CD1c-positive myeloid dendritic cell (primary cell): Measurements from ENCODE around the gene TMEFF2.

Experiments used
- DNase-seq: peaks from one replicate; pipeline ENCODE4 v3.0.0-alpha.2; 2016; ENCODE audit errors: extremely low spot score

The TMEFF2 gene

DNA sequence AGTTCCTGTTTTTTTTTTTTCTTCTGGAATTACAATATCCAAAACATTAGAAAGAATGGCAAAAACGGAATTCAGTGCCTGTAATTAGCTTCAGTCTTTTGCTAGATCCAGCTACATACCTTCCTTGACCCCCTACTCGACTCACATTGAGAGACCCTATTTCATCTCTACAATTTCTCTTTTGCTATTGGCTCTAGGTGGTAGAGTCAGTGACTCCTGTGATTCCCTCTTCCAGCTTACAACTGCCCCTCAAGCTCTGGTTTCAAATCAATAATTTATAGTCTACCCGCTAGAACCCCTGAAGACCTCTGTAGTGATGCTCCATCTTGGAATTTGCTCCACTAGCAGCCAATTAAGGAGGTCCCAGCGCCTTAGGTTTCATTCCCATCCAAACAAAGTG is 125.8 kb downstream of the TMEFF2 start:
- no peak for DNase-seq

DNA sequence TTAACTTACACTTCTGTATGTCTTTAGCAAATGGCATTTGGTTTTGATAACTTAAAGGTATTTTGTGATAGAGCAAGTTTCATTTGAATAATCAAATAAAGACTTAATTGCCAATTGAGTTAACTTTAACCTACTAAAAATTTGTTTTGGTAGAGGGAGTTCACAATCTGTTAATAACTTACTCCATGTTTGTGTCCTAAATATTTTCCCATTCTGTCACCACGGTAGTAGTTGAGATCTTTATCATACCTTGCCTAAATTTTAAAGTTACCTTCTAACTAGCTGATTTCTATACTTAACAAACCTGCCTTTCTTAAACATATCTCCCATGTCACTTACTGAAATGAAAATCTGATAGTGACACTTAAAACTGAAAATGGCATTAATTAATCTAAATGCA is 127.1 kb downstream of the TMEFF2 start:
- DNase-seq = no peak

DNA sequence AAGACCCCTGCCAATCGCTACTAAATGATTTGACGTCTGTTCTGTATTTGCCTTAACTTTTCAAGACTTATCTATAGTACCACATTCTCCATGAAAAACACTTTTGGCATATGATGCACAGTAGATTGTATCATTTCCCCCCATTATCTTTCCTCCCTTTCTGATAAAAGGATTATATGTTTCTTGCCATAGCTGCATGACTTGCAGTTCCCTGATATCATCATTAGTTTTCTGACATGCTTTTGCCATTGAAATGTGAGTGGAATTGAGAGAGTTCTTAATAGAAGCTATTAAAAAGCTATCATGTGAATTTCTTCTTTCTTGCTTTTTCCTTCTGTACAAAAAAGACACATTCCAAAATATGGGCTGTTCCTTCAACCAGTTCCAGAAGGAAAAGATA is 130.3 kb downstream of the TMEFF2 start:
- no peak for DNase-seq

DNA sequence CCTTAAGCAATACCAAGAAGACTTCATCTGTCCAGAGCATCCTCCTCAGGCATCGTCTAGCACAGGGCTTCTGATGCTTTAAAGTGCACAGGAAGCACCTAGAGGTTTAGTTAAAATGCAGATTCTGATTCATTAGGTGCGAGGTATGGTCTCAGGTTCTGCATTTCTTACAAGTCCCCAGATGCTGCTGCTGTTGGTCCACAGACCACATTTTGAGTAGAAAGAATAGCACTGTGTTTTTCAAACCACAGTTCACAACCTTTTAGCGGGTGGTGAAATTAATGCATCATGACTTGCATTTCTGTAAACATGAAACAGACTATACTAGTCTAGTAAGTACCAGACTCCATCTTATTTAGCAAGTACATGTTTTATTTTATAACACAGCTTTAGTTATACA is 134.6 kb downstream of the TMEFF2 start:
- no peak for DNase-seq

DNA sequence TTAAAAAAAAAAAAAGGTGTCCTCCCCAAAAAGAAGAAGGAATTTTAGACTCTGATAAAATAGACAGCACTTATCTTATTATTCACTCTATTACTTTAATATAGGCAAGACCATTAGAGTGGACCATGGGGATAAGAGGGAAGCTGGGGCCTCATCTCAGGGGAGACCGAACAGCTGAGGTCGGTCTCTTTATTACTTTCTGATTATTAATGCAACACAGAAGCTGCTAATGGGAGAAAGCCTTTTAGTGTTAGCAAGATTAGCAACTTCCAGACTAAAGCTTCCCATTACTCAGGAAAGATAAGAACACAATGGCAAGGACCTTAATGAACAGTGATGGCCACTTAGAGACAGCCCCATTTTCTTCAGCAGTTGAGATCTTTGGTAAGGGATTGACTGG is 135.5 kb downstream of the TMEFF2 start:
- DNase-seq = no peak

DNA sequence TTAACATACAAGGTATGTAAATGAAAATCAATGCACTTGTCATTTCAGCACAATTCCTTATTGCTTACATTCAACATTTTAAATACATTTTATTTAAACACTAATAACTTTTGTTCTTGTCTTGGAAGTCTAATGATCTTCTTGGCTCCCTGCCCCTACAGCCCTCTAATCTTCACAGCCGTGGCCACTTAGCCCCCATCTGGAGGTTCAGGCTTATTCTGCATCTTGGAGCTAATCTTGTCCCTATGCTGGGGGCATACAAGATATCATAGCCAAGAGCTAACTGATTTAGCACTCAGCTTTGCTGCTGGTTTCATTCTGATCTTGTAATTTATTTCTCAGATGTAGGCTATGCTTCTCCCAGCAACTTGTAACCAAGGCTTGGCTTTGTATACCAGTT is 140.8 kb downstream of the TMEFF2 start:
- no peak for DNase-seq

DNA sequence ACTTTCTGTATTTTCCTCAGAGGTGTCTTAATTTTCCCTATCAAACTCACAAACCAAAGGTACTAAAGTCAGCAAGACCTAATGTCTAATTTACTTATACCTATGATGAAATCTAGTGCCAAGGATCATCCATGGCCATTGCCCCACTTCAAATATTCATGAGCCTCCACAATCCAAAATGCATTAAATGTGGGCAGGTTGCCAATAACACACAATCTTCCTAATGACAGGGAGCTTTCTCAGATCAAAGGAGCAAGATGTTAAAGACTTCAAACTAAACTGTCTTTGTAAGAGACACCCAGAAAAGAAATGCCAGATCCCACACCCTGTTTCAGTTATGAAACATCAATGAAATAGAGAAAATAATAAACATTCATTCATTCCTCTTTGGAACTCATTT is 143.2 kb downstream of the TMEFF2 start:
- no peak for DNase-seq

DNA sequence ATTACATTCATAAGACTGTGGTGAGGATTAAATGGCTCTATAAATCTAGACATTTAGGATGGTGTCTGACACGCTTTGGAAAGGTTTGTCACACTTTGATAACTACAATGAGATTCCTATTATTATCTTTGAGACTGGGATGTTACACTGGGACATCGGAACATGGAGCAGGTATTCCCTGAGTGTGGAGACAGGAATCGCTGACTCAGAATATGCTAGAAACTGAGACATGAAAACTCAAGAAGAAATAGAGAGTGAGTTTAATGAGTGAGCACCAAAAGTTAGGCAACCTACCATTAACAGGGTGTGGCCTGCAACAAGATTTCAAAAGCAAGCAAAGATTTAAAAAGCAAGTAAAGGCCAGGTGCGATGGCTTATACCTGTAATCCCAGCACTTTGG is 145.4 kb downstream of the TMEFF2 start:
- DNase-seq = no peak

DNA sequence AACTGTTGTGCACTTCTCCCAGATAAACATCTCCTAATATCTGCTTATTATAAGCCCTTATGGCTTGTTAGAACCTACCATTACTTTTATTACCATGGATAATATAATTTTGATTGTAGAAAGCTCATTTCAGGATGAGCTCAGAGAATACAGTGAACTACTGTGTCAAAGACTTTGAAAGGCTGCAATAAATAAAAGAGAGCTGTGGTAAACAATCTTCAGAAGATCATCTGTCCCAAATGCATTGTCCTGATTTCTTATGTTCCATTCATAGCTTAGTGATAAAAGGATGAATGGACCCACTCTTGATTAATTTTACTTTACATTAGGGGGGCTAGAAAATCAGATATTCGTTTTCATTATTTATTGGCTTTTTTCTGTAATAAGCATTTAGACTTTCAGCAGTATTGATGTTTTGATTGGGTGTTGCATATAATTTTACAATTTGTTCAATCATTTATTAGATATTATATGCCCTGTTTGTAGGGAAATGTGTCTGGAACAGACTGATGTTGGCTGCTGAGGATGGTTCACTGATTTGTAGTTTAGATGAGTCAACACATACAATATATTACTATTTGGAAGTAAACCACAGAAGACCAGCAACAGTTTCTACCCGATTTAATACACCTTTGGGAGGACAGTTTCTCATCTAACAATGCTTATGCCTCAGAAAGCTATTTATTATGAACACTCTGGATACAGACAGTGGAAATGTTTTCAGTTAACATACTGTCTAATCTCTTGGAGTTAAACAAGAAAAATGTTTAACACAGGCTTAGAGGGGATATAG is 147.2 kb downstream of the TMEFF2 start:
- DNase-seq = no peak

DNA sequence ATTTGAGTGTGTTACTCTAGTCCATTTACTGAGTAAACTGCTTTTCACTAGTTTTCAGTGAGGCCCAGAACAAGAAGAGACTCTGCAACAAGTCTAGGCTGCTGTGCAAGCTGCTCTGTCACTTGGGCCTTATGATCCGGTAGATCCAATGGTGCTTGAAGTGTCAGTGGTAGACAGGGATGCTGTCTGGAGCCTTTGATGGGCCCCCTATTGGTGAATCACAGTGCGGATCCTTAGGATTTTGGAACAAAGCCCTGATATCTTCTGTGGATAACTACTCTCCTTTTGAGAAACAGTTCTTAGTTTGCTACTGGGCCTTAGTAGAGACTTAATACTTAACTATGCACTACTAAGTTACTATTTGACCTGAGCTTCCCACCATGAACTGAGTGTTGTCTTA is 150.2 kb downstream of the TMEFF2 start:
- no peak for DNase-seq

DNA sequence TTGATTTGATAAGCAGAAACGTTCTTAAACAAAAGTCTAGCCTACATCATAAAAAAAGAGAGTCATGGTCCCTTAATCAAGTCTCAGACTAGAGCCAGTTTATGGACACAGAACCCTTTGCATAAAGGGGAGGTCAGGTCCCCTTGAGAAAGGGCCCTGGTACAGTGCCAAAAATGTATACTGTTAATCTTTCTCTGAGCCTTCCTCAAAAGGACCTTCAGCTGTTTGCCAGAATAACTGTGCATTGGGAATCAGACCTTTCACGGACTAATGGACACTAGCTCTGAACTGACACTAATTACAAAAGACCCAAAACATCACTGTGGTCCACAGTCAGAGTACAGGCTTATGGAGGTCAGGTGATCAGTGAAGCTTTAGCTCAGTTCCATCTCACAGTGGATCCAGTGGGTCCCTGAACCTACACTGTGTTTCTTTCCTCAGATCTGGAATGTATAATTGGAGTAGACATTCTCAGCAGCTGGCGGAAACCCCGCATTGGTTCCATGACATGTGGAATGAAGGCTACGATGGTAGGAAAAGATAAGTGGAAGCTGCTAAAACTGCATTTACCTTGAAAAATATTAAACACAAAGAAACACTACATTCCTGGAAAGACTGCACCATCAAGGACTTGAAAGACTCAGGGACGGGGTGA is 151.4 kb downstream of the TMEFF2 start:
- DNase-seq = no peak

DNA sequence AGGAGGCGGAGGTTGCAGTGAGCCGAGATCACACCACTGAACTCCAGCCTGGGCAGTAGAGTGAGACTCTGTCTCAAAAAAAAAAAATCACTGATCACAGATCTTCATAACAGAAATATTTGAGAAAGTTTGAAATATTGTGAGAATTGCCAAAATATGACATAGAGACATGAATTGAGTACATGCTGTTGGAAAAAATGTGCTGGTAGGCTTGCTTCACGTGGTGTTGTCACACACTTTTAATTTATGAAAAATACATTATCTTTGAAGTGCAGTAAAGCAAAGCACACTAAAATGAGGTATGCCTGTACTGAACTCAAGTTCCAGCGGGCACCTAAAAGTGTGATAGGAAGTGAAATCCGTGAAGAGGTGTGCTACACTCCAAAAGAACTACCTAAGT is 152.6 kb downstream of the TMEFF2 start:
- no peak for DNase-seq

DNA sequence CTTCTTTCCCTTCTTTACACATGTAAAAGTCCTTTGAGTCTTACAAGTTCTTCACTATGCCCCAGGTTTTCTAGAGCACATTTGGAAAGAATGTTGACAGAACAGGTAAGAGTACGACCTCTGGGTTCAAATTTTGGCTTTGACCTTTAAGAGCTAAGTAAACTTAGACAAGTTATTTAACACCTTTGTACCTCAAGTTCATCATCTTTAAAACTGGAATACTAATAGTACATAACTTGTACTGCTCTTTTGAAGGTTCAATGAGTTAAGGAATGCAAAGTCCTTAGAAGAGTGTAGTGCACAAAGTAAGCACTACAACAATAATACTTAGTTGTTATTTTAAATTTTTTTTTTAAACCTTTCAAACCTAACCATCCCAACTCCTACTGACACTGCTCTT is 156.6 kb downstream of the TMEFF2 start:
- DNase-seq = no peak

DNA sequence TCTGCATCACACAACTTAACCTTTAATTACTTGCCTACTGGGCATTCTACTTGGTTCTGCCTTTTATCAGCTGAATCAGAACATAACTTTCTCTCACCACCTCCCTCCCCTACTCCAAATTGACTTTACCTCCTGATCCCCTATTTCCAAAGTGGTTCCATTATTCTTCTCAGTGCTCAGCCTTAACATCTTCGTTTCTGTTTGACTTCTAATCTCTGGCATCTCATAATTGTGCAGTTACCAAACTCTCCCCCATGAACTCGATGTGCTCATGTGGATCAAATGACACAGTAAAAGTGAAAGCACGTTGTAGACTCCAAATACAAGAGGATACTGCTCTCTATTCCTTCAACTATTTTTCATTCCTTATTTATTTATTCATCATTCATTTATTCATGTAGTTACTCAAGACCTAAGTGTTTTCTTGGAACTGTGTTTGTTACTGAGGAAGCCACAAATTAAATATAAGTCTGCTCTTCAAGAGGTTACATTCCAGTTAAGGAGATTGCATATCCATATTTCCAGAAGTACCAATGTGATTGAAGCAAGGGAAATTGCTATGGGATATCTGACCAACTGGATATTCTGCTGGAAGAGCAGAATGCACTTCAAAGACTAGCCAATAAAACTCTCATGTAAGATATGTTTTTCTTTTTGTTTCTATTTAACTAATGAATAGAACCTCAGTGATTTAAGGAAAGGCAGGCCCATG is 158.8 kb downstream of the TMEFF2 start:
- no peak for DNase-seq

DNA sequence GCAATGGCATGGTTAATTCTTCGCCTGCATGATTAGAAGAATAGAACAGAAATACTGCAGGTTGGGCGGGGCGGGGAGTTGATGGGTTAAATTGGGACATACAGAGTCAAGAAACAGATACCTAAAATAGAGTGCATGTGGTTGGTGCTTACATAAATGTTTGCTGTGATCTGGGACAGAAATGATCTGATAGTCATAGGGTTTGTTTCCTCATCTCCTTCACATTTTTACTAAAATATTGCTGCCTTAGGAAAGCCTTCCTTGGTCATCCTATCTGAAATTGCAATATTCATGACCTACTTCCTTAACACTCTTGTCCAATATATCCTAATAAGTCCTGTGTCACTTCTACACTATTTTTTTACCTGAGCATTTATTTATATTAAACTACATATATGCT is 163.9 kb downstream of the TMEFF2 start:
- no peak for DNase-seq

DNA sequence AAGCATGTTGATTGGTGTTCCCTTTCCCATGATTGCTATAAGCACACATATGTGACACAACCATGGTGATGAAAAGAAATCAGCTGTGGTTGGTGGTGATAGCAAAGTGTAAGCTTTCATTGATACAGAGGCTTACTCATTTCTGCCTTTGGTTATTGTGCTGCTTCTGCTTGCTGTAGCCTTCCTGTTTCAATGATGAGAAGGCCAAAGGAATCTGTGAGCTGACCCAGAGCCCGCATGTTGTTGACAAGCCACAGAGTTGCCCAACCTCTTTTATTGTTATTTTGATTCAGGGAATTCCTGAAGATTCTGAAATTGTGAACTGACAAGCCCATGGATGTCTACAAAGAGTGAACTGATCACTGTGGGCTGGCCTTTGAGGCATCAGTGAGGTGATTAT is 164.4 kb downstream of the TMEFF2 start:
- DNase-seq = no peak

DNA sequence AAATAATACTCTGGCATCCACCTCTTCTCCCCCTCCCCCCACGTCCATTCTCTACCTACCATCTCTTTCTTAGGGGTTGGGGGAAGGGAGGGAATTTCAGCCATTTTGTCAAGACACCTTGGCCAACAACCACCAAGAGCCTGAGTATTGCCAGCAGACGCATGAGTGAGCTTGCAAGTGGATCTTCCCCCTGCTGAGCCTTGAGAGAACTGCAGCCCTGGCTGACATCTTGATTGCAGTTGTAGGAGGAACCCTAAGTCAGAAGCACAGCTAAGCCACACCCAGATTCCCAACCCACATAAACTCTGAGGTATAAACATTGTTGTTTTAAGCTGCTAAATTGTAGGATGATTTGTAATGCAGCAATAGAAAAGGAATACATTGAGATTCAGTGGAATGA is 165.6 kb downstream of the TMEFF2 start:
- peak; percentile 5 for DNase-seq

DNA sequence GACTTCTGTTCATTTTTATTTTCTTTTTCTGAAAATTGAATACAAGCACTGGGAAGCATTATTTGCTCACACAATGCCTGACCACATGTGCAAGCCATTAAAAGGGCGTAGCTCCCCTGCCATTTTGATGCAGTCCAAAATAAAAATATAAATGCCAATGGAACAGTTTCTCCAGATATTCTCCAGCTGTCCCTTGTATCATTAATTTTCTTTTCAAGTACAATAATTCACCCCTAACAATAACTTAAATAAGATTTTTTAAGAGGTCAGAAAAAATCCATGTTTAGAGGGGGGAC is 168.0 kb downstream of the TMEFF2 start:
- DNase-seq = no peak

DNA sequence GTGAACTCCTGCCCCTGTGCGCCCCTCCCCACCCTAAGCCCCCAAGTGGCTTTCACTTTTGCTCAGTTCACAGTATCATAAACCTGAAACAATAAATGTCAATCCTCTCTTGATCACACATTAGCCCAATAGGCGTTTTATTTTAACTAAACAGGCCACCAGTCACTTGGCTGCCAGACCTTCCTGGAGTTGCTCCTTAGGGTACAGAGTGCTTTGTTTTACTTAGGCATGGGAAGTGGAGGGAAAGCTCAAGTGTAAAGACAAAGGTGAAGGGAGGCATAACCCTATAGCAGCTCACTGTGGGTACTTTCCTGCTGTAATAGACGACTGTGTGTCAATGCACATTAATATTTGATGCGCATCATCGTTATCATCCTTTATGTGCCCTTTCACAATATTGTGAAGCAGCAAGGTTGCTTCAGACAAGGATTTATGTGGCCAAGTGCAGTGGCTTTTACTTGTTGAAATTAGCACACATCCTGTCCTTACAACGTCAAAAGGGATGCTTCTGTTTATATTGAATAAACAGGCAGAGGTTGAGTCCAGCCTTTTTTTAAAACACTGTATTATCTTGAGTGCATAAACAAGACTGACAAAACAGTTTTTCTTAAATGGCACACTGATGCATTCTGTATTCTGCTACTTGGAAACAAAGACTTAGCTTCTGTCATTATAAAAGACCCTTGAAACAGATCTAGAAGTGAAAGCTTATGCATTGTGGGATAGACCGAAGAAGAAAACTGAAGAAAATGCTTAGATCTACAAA is 168.5 kb downstream of the TMEFF2 start:
- DNase-seq = no peak

DNA sequence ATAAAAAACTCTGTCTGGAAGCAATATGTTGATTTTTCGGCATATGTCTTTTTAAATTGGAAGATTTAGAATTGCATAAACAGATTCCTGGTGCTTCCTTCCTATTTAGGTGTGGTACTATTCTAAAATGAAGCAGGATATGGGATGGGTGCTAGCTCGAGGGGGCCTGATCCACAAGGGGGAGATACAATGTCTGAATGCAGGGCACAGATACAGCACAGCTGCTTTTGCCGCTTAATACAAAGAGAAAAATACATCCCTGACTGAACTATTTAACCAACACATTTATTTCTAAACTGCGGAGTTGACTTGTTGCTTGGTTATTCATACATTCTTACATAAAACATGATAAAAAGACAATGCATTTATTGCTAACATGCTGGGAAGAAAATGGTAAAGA is 169.1 kb downstream of the TMEFF2 start:
- DNase-seq = no peak

DNA sequence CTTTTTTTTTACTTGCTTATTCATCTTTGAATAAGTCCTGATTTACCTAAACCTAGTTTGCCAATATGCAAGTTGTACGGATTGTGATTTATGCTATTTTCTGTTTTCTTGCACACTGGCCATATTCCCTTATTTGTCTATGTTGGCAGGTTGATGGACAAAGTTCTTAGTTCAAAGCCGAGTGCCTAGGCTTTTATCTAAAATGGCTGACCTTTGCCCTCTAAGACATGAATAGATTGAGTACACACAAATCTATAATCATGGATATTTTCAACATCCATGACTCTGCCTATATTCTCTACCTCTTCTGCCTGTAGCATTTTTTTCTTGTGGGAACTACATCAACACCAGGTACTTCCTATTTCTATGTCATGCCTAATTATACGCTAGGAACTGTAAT is 171.7 kb downstream of the TMEFF2 start:
- DNase-seq = no peak

DNA sequence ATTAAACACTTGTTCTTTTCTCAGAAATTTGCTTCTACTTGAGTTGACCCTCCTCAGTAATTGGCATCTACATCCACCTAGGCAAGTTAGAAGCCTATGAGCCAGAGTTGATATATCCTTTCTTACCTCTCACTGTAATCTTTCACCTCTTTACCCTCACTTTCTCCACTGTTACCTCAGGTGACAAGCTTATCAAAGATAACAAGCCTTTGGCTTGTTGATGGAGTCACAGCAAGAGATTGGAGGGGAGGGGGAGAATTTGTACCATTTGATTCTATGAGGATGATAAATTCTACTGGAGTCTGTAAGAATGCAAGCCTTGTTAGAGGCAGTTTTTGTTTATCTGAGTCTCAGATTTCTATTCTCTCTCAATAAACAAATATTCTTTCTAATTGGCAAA is 176.9 kb downstream of the TMEFF2 start:
- no peak for DNase-seq

DNA sequence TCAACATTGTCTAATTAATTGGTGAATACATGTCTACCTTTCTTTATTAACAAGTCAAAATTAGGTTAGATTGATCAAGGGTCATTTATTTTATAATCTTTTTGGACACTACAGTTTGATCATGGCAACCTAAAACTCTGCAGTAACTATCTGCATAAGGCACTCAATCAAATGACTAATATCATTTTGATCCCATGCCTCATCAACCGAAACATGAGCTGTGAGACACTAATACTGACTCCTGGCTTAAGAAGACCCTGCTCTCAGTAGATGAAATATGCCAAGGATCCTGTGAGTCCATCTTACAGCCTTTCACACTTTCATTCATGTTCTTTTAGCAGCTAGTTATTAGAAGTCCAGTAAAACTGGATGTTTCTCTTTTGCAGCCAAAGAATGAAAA is 178.5 kb downstream of the TMEFF2 start:
- DNase-seq = no peak
